ENCODE results near the gene PYY. TPM values are rescaled to one million over a fixed set of nuclear protein-coding genes. Genes with fewer than 3 reads are reported as not detected.
"Not testable (repeated sequence)": the region's sequence is repeated elsewhere in the genome, so short reads cannot be mapped to it uniquely, and the experiment has no call there.

The PYY gene
- total and polyA plus RNA-seq, 2 experiments from 2014 or later = not detected

DNA sequence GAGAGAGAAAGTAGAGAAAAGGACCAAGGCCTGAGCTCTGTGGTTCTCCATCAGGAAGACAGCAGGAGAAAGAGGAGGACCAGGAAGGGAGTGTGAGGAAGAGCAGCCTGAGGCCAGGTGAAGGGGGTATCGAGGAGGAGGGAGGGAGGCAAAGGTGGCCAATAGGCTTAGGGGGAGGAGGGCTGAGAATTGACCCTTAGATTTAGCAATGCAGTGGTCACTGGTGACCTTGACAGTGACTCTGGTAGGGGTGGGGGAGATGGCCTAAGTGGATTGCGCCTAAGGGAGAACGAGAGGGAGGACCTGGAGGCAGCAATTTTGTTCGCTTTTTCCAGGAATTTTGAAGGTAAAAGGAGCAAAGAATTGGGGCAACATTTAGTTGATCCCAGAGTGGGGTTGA lies 45.3 kb upstream of the PYY start:
- no peak for TF ChIP-seq CTCF (IDR thresholded peaks at IDR 0.05; ENCODE audit: low read depth, low read length)
- Histone ChIP-seq H3K36me3 (no peaks in the 10 kb centered on the region), H3K27ac (no peak overlapping the region), H3K27me3 (peaks cover 15% of the 10 kb centered on the region), H3K9me3 (ENCODE audit: low read depth) (no peaks in the 10 kb centered on the region), H3K4me1 (ENCODE audit: low read depth) (no peaks in the 10 kb centered on the region), H3K4me3 (no peak overlapping the region)
- no peak for DNase-seq (ENCODE audit: low read depth in 1 of 2, low spot score in 1 of 2)

- no peak for TF ChIP-seq CTCF (IDR thresholded peaks at IDR 0.05; ENCODE audit: low read depth, low read length)
- Histone ChIP-seq H3K4me3 (no peak overlapping the region), H3K9me3 (ENCODE audit: low read depth) (no peaks in the 10 kb centered on the region), H3K27ac (no peak overlapping the region), H3K27me3 (peaks cover 10% of the 10 kb centered on the region), H3K36me3 (no peaks in the 10 kb centered on the region), H3K4me1 (ENCODE audit: low read depth) (no peaks in the 10 kb centered on the region)
- DNase-seq (ENCODE audit: low read depth in 1 of 2, low spot score in 1 of 2) = peak in 1 of 2 donors; percentile 54
These were observed 44.8 kb upstream of the PYY start for GRCh38 chr17:43998552-43998951.

DNA sequence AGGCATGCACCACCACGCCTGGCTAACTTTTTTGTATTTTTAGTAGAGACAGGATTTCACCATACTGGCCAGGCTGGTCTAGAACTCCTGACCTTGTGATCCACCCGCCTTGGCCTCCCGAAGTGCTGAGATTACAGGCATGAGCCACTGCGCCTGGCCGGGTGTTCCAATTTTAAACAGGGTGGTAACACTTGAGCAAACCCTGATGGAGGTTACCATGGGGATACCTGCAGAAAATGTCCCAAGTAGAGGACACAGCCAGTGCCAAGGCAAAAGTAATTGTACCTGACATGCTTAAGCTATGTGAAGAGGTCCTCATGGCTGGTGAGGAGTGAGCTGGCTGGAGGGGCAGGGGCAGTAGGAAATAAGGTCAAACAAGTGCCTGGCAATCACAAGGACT lies 43.4 kb upstream of the PYY start:
- not testable (repeated sequence) for H3K27ac ChIP-seq; H3K27me3 ChIP-seq; H3K4me3 ChIP-seq; H3K36me3 ChIP-seq; H3K4me1 ChIP-seq (ENCODE audit: low read depth); H3K9me3 ChIP-seq (ENCODE audit: low read depth); DNase-seq (ENCODE audit: low read depth in 1 of 2, low spot score in 1 of 2)

DNA sequence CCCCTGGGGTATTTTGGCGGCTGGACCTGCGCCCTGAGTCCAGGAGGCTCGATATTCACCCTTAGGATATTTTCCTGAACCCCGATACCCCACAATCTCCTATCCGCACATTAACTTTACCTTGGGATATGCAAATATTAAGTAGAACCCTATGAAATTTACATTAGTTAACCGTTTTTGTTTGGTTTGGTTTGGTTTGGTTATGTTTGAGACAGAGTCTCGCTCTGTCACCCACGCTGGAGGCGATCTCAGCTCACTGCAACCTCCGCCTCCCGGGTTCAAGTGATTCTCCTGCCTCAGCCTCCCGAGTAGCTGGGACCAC lies 41.4 kb upstream of the PYY start:
- TF ChIP-seq CTCF (IDR thresholded peaks at IDR 0.05; ENCODE audit: low read depth, low read length) = no peak
- Histone ChIP-seq H3K4me1 (ENCODE audit: low read depth) (no peaks in the 10 kb centered on the region), H3K9me3 (ENCODE audit: low read depth) (no peaks in the 10 kb centered on the region), H3K4me3 (no peak overlapping the region), H3K36me3 (no peaks in the 10 kb centered on the region), H3K27ac (no peak overlapping the region), H3K27me3 (no peaks in the 10 kb centered on the region)
- DNase-seq (ENCODE audit: low read depth in 1 of 2, low spot score in 1 of 2) = no peak

DNA sequence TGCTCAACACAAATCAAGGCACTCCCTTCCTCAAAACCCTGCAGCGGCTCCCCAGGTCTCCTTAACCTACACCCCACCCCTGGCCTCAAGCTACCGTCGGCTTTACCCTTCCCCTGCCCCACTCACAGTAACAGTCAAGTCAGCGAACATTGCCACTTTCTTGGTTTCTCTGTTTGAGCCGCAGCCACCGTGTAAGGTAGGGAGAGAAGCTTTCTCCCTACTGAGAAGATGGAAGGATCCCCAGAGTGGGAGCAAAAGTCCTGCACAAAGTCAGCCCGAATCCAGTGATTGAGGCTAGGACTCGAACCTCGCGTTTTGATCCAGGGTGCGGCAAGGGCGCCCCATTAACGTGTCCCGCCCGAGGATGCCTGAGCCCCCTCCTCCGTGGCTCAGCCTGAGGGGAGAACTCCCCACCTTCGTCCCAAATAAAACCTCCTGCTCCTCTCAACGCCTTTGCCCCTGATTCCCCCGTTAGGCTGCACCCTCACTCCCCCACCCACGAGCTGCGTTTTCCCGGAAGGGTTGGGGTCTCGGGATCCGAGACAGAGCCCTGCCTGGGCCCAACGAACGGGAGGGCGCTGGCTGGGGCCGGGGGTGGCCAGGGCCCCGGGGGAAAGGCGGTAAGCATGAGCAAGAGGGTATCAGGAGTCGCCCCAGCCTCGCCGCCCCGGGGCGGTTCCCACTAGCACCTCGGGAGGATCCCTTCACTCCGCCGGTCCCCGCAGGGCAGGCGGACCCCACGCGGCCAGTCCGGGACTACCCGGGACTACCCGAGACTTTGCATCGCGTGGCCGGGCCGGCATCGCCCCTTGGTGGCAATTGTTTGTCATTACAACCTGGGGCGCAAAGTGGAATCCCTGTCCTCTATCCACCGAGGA lies 40.8 kb upstream of the PYY start:
- peak overlapping the region; percentile 21 for H3K4me3 ChIP-seq
- H3K4me1 ChIP-seq (ENCODE audit: low read depth) = no peaks in the 10 kb centered on the region
- TF ChIP-seq CTCF (IDR thresholded peaks at IDR 0.05; ENCODE audit: low read depth, low read length) = peak; percentile 86
- no peaks in the 10 kb centered on the region for H3K9me3 ChIP-seq (ENCODE audit: low read depth)
- H3K36me3 ChIP-seq = no peaks in the 10 kb centered on the region
- no peak overlapping the region for H3K27ac ChIP-seq
- DNase-seq (ENCODE audit: low read depth in 1 of 2, low spot score in 1 of 2) = peak; percentile 70 to 77
- H3K27me3 ChIP-seq = no peaks in the 10 kb centered on the region

GRCh38 chr17:43992641-43993040 lies 38.9 kb upstream of the PYY start:
- Histone ChIP-seq H3K4me3 (no peak overlapping the region), H3K27ac (no peak overlapping the region), H3K36me3 (no peaks in the 10 kb centered on the region), H3K4me1 (ENCODE audit: low read depth) (no peaks in the 10 kb centered on the region), H3K9me3 (ENCODE audit: low read depth) (no peaks in the 10 kb centered on the region), H3K27me3 (no peaks in the 10 kb centered on the region)
- TF ChIP-seq CTCF (IDR thresholded peaks at IDR 0.05; ENCODE audit: low read depth, low read length) = no peak
- no peak for DNase-seq (ENCODE audit: low read depth in 1 of 2, low spot score in 1 of 2)
